ENCODE data around the gene CYTH2. TPM values are rescaled to one million over a fixed set of nuclear protein-coding genes. Genes with fewer than 3 reads are reported as not detected.

CYTH2 gene
- polyA plus RNA-seq, 1 donor from 2014 or later = 397 TPM

- Histone ChIP-seq H2AFZ (ENCODE audit: low read depth, low read length) (no peak overlapping the region), H4K20me1 (ENCODE audit: insufficient read depth) (no peaks in the 10 kb centered on the region), H3F3A (ENCODE audit: insufficient read depth, low read length, poor library complexity, severe bottlenecking) (no peaks in the 10 kb centered on the region), H3K9me3 (ENCODE audit: low read length) (no peaks in the 10 kb centered on the region), H3K9ac (ENCODE audit: low read length) (no peak overlapping the region), H3K27ac (ENCODE audit: low read length) (no peak overlapping the region), H3K4me3 (ENCODE audit: low read length) (no peak overlapping the region), H3K36me3 (ENCODE audit: insufficient read depth, low read length) (no peaks in the 10 kb centered on the region), H3K4me2 (ENCODE audit: low read length) (no peak overlapping the region), H3K9me2 (ENCODE audit: insufficient read depth, low read length) (no peaks in the 10 kb centered on the region), H3K79me2 (replicated peaks; ENCODE audit: insufficient read depth, low read length) (peaks cover 6% of the 10 kb centered on the region), H3K27me3 (ENCODE audit: insufficient read depth, low read depth, low read length) (no peaks in the 10 kb centered on the region)
- no peak for TF ChIP-seq REST (IDR thresholded peaks at IDR 0.05; ENCODE audit: borderline replicate concordance)
- no peak for TF ChIP-seq RAD21 (conservative IDR thresholded peaks at IDR 0.05)
- no peak for TF ChIP-seq POLR2AphosphoS5 (IDR thresholded peaks at IDR 0.05)
- no peak for TF ChIP-seq EP300 (conservative IDR thresholded peaks at IDR 0.05; ENCODE audit: poor library complexity, severe bottlenecking)
- no peak for TF ChIP-seq MXI1 (conservative IDR thresholded peaks at IDR 0.05; ENCODE audit: poor library complexity, severe bottlenecking)
- no peak for TF ChIP-seq EZH2 (IDR thresholded peaks at IDR 0.05; ENCODE audit: borderline replicate concordance, insufficient read depth, low read length, poor library complexity, severe bottlenecking)
- no peak for TF ChIP-seq TAF1 (IDR thresholded peaks at IDR 0.05; ENCODE audit: low read depth)
- TF ChIP-seq CTCF (IDR thresholded peaks at IDR 0.05; ENCODE audit: poor library complexity, severe bottlenecking) = no peak
- TF ChIP-seq SMC3 (conservative IDR thresholded peaks at IDR 0.05; ENCODE audit: poor library complexity) = no peak
These were observed 7.0 kb downstream of the CYTH2 start for GRCh38 chr19:48476176-48476575.

- Histone ChIP-seq H3K9me3 (ENCODE audit: low read length) (no peaks in the 10 kb centered on the region), H3K4me2 (ENCODE audit: low read length) (no peak overlapping the region), H3K9me2 (ENCODE audit: insufficient read depth, low read length) (no peaks in the 10 kb centered on the region), H3K4me3 (ENCODE audit: low read length) (no peak overlapping the region), H3K9ac (ENCODE audit: low read length) (no peak overlapping the region), H2AFZ (ENCODE audit: low read depth, low read length) (no peak overlapping the region), H3K27ac (ENCODE audit: low read length) (no peak overlapping the region), H3K27me3 (ENCODE audit: insufficient read depth, low read depth, low read length) (no peaks in the 10 kb centered on the region), H3K79me2 (replicated peaks; ENCODE audit: insufficient read depth, low read length) (no peaks in the 10 kb centered on the region), H4K20me1 (ENCODE audit: insufficient read depth) (no peaks in the 10 kb centered on the region), H3K36me3 (ENCODE audit: insufficient read depth, low read length) (no peaks in the 10 kb centered on the region), H3F3A (ENCODE audit: insufficient read depth, low read length, poor library complexity, severe bottlenecking) (no peaks in the 10 kb centered on the region)
- TF ChIP-seq EZH2 (IDR thresholded peaks at IDR 0.05; ENCODE audit: borderline replicate concordance, insufficient read depth, low read length, poor library complexity, severe bottlenecking) (no peak), TAF1 (IDR thresholded peaks at IDR 0.05; ENCODE audit: low read depth) (no peak), EP300 (conservative IDR thresholded peaks at IDR 0.05; ENCODE audit: poor library complexity, severe bottlenecking) (no peak)
These were observed 8.0 kb downstream of the CYTH2 start for GRCh38 chr19:48477067-48477685.
